ENCODE data around the gene PLBD2.

The PLBD2 gene, protein sequence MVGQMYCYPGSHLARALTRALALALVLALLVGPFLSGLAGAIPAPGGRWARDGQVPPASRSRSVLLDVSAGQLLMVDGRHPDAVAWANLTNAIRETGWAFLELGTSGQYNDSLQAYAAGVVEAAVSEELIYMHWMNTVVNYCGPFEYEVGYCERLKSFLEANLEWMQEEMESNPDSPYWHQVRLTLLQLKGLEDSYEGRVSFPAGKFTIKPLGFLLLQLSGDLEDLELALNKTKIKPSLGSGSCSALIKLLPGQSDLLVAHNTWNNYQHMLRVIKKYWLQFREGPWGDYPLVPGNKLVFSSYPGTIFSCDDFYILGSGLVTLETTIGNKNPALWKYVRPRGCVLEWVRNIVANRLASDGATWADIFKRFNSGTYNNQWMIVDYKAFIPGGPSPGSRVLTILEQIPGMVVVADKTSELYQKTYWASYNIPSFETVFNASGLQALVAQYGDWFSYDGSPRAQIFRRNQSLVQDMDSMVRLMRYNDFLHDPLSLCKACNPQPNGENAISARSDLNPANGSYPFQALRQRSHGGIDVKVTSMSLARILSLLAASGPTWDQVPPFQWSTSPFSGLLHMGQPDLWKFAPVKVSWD

GRCh38 chr12:113358381-113359132, at the start of gene PLBD2:
TSS of gene PLBD2 (plus strand) at chr12:113358587. CDS start at chr12:113358601, 14 bp downstream.
- peak; percentile 83 to 88 for DNase-seq

DNA sequence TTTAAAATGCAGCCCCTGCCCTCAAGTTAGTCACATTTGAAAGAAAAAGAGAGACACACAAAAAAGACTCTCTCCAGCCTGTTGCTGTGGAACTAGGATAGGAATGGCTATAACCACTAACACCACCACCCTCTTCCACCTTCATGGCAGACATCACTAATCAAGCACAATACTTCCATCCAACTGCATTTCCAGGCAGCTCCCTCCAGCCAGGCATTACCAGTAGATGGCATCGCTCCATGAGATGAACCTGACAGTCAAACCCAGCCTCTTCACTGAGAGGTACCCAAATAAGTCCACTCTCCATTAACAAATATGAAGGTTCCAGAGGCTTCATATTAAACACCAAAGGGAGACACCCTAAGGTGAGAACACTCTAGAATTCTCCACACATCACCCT, 47.9 kb upstream of the PLBD2 start:
- no peak for DNase-seq

GRCh38 chr12:113314121-113314529, 44.3 kb upstream of the PLBD2 start:
- no peak for DNase-seq

- DNase-seq, result no peak
Observed at GRCh38 chr12:113315358-113315757, 43.0 kb upstream of the PLBD2 start.

- no peak for DNase-seq
Observed at GRCh38 chr12:113316155-113316554, 42.2 kb upstream of the PLBD2 start.

GRCh38 chr12:113317122-113317521, 41.3 kb upstream of the PLBD2 start:
- DNase-seq, result no peak

DNA sequence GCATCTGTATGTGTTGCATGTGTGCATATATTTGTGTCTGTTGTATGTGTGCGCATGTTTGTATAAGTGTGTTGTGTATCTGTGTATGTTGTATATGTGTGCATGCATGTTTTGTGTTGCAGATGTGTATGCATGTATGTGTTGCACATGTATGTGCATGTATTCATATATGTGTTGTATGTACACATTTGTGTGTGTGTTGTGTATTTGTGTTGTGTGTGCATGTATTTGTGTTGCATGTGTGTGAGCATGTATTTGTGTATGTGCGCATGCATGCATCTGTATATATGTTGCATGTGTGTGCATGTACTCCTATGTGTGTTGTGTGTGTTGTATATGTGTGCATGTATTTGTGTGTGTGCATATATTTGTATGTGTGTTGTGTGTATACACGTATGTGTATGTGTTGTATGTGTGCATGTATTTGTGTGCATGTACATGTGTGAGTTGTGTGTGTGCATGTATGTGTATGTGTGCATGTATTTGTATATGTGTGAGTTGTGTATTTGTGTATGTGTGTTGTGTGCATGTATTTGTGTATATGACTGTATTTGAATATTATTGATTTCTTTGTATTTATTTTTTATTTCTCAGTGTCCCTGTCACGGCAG, 40.2 kb upstream of the PLBD2 start:
- no peak for DNase-seq

- DNase-seq, result no peak
Observed at GRCh38 chr12:113318900-113319628, 39.3 kb upstream of the PLBD2 start.

DNA sequence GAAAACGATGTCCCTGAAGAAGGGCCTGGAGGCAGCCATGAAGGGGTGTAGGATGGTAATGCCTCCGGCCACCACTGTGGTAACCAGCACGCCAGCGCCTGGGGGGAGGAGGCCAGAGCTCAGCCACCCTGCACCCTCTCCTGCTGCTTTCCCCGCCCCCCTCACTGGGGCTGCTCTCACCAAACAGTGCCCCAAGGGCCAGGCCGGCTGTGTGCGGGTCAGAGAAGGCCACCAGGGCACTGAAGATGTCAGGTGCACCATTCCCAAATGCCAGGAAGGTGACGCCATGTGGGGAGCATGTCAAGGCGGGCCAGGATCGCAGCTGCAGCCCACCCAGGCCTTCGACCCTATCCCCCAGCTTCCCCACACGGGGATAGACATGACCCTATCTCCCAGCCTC, 38.0 kb upstream of the PLBD2 start:
- no peak for DNase-seq

DNA sequence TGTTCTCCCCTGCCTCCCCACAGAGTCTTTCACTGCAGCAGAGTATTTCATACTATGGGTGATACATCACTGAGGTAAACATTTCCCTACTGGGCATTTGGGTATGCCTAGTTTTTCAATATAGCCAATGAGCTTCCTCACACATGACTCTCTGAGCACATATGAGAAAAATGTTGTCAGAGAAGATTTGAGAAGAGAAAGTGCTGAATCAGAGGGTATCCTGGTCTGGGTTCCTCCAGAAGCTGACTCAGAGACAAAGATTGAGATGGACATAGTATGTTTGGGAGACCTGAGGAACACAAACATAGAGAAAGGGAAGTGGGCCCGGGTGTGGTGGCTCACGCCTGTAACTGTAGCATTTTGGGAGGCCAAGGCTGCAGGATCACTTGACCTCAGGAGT, 36.0 kb upstream of the PLBD2 start:
- DNase-seq, result no peak

DNA sequence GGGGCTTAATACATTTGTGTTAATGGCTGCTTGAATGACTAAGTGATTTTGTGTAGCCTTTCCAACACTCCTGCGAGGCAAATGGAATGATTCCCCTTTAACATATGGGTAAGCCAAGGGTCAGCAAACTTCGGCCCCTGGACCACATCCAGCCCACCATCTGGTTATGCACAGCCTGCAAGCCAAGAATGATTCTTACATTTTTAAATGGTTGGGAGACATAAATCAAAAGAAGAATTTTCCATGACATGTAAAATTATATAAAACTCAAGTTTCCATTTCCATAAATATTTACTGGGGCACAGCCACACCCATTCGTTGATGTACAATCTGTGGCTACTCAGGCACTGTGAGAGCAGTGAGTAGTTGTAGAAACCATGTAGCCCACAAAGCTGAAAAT, 32.5 kb upstream of the PLBD2 start:
- DNase-seq, result no peak

GRCh38 chr12:113326775-113327395, 31.5 kb upstream of the PLBD2 start:
- no peak for DNase-seq

DNA sequence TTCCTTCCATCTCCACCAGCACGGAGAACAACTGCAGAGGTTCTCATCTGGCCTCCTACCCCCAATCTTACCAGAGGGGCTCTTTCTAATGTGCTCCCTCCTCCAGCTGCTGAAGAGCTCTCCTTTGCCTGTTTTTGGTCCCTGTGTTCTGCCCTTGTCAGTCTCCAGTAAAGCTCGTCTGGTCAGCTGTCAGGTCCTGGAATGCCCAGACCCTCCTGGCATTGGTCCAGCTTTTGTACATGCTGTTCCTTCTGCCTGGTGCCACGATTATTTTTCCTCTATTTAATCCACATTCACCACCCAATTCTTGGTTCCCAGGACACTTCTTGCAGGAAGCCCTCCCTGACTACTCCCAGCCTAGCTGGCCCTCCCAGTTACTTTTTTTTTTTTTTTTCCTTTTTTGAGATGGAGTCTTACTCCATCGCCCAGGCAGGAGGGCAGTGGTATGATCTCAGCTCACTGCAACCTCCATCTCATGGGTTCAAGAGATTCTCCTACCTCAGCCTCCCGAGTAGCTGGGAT, 30.0 kb upstream of the PLBD2 start:
- DNase-seq, result no peak

DNA sequence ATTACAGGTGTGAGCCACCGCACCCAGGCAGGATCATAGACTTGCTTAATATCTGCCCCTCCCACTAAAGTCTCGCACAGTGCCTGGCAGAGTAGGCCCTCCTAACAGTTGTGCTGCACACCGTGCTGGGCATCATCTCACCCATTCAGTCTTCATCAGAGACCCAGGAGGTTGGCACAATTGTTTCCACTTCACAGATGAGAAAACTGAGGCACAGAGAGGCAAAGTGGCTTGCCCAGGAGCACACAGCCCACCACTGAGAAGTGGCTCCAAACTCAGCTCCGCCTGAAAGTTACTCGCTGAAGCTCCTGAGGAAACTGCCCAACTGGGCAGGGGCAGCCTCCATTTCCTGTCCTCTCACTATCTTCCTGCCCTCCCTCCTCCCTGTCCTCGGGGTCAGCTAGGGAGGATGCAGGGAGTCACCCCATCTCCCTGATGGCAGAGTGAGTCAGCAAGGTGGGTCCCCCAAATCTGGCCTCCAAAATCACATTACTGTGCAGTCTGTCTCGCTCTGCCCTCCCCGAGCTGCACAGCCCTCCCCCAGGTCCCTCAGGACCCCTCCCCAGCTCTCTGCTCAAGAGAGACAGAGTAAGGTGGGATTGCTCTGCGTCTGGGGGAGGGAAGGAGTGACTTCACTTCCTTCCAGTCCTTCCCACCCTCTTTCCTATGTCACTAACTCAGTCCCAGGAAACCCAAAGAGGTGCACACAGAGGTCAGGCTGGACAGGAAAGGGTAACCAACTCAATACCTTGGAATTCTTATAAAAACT, 29.2 kb upstream of the PLBD2 start:
- no peak for DNase-seq

GRCh38 chr12:113329791-113330417, 28.5 kb upstream of the PLBD2 start:
- no peak for DNase-seq

DNA sequence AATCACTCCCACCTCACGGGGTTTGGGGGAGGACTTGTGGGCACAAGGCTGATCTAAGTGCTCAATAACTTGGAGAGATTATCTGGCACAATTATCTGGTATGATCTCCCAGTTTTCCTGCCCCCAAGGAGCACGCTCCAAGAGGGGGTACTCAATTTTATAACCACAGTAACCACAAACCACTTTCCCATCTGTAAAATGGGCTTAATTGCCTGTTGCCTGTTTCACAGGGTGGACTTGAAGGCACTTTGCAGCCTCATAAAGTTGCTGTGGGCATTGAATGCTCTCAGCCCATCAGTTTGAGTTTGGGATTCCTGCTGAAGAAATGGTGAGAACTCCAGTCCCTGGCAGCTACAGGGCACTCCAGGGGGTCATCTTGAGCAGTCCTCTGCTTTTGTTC, 27.9 kb upstream of the PLBD2 start:
- no peak for DNase-seq

GRCh38 chr12:113332688-113333417, 25.5 kb upstream of the PLBD2 start:
- DNase-seq, result no peak

GRCh38 chr12:113333418-113333750, 25.0 kb upstream of the PLBD2 start:
- DNase-seq, result no peak

GRCh38 chr12:113333877-113334785, 24.3 kb upstream of the PLBD2 start:
- DNase-seq, result no peak

All from cerebellar nuclear complex (tissue), 1 donor.